Vagina (tissue), 2 donors: ENCODE measurements around the gene PLGRKT.

Experiments
- CTCF ChIP-seq, 3 experiments: fragments of 450-650 bp in 2 of 3; fragments of 200-600 bp in 1 of 3; sonication (generic) in 1 of 3; IDR thresholded peaks; one replicate each; pipeline ENCODE4 v1.5.1; 2017 to 2019; ENCODE audit warnings: antibody characterized with exemption in 3 of 3, mild to moderate bottlenecking in 2 of 3, moderate library complexity in 2 of 3
- POLR2A ChIP-seq, 2 donors: fragments of 450-650 bp; IDR thresholded peaks; one replicate each; pipeline ENCODE4 v1.6.1; 2017; ENCODE audit warnings: antibody characterized with exemption in 2 of 2, mild to moderate bottlenecking in 2 of 2, moderate library complexity in 2 of 2

- TF ChIP-seq CTCF (IDR thresholded peaks at IDR 0.05), result no peak
- no peak for TF ChIP-seq POLR2A (IDR thresholded peaks at IDR 0.05)
These were observed 10.3 kb upstream of the PLGRKT start for GRCh38 chr9:5448016-5448415.
